Gastroesophageal sphincter (tissue), 3 donors: ENCODE measurements around the gene FAM114A2.

Experiments used
- POLR2AphosphoS5 ChIP-seq: sonication (generic); formaldehyde crosslinking; IDR thresholded peaks from one replicate; pipeline ENCODE4 v1.6.1; 2017; ENCODE audit warnings: antibody characterized with exemption
- TF ChIP-seq, protein P1 (sequence below), 4 experiments: fragments of 200-600 bp in 2 of 4; fragments of 450-650 bp in 2 of 4; sonication (generic) in 1 of 4; IDR thresholded peaks; one replicate each; pipeline ENCODE4 v1.5.1; 2017 to 2019; ENCODE audit warnings: antibody characterized with exemption in 4 of 4, mild to moderate bottlenecking in 2 of 4, moderate library complexity in 2 of 4

DNA sequence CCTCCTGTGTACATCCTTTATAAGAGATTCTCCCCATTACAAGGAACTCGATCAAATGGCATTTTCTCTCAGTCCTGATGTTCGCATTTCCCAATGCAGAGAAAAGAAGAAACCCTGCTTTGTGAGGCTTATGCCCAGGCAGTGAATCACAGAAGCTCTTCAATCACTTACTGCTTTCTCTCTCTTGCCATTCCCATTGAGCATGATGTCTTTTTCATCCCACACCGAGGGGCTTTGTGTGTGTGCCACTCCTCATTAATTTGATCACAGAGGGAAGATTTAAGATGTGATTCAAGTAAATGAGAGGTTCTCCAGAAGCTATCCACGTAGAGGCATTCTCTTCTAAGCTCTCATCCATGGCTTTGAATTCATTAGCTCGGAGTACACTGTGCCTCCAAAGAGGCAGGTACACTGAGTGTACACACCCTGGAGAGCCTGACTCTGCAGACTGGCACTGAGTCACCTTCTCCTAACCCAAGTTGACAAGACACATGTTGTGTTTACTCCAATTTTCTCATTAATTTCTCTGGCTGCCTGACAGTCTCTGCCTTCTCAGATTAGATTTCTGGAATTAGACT lies 45.4 kb upstream of the FAM114A2 start:
- TF ChIP-seq, protein P1, sequence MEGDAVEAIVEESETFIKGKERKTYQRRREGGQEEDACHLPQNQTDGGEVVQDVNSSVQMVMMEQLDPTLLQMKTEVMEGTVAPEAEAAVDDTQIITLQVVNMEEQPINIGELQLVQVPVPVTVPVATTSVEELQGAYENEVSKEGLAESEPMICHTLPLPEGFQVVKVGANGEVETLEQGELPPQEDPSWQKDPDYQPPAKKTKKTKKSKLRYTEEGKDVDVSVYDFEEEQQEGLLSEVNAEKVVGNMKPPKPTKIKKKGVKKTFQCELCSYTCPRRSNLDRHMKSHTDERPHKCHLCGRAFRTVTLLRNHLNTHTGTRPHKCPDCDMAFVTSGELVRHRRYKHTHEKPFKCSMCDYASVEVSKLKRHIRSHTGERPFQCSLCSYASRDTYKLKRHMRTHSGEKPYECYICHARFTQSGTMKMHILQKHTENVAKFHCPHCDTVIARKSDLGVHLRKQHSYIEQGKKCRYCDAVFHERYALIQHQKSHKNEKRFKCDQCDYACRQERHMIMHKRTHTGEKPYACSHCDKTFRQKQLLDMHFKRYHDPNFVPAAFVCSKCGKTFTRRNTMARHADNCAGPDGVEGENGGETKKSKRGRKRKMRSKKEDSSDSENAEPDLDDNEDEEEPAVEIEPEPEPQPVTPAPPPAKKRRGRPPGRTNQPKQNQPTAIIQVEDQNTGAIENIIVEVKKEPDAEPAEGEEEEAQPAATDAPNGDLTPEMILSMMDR (IDR thresholded peaks at IDR 0.05): no peak
- no peak for TF ChIP-seq POLR2AphosphoS5
